Measurements from ENCODE around the gene CDK13.

- TF ChIP-seq GATA2 (IDR thresholded peaks at IDR 0.05; ENCODE audit: low read depth, low read length) (no peak), GATA3 (IDR thresholded peaks at IDR 0.05; ENCODE audit: low read depth, low read length) (no peak)
These were observed 83.8 kb downstream of the CDK13 start for GRCh38 chr7:40033826-40034225.
